GM08714 (cell line): ENCODE results near the gene ANLN.

Experiments used
- H3K4me3 ChIP-seq: fragments of 200-500 bp; sonication (Bioruptor generic); 2 replicates; pipeline ENCODE4 v1.5.1; 2014; ENCODE audit warnings: mild to moderate bottlenecking, low read length, inconsistent platforms
- ZNF274 ChIP-seq: IDR thresholded peaks from 2 replicates; pipeline ENCODE4 v1.6.1; 2012; ENCODE audit warnings: mild to moderate bottlenecking, low read depth, low read length

Gene ANLN, protein sequence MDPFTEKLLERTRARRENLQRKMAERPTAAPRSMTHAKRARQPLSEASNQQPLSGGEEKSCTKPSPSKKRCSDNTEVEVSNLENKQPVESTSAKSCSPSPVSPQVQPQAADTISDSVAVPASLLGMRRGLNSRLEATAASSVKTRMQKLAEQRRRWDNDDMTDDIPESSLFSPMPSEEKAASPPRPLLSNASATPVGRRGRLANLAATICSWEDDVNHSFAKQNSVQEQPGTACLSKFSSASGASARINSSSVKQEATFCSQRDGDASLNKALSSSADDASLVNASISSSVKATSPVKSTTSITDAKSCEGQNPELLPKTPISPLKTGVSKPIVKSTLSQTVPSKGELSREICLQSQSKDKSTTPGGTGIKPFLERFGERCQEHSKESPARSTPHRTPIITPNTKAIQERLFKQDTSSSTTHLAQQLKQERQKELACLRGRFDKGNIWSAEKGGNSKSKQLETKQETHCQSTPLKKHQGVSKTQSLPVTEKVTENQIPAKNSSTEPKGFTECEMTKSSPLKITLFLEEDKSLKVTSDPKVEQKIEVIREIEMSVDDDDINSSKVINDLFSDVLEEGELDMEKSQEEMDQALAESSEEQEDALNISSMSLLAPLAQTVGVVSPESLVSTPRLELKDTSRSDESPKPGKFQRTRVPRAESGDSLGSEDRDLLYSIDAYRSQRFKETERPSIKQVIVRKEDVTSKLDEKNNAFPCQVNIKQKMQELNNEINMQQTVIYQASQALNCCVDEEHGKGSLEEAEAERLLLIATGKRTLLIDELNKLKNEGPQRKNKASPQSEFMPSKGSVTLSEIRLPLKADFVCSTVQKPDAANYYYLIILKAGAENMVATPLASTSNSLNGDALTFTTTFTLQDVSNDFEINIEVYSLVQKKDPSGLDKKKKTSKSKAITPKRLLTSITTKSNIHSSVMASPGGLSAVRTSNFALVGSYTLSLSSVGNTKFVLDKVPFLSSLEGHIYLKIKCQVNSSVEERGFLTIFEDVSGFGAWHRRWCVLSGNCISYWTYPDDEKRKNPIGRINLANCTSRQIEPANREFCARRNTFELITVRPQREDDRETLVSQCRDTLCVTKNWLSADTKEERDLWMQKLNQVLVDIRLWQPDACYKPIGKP

DNA sequence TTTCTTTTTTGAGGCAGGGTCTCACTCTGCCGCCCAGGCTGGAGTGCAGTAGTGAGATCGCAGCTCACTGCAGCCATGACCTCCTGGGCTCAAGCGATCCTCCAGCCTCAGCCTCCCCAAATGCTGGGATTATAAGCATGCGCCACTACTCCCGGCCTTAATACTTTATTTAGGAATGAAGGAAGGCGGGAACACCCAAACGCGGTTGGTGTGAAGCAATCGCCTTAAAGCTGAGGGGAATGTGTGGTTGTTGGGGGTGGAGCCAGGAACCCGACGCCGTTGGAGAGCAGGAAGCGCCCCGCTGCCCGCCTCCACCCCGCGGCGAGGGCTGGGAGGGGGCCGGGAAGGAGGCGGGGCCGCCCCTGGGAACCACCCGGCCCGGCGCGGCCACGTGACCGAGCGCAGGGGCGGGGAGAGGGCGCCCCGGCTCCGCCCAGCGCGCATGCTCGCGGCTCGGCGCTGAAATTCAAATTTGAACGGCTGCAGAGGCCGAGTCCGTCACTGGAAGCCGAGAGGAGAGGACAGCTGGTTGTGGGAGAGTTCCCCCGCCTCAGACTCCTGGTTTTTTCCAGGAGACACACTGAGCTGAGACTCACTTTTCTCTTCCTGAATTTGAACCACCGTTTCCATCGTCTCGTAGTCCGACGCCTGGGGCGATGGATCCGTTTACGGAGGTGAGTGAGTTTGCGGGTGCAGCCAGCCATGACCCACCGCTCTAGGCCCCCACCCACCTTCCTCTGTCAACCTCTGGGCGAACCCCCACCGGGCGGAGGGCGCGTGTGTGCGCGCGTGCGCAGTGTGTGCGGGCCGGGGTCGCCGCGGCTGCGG, at the start of gene ANLN:
Gene ANLN (plus strand): TSS at position 492 of the 828 bp plus-strand sequence. CDS start 165 bp downstream, at position 657.
- no peak for TF ChIP-seq ZNF274
- H3K4me3 ChIP-seq: peak within 1 kb of the TSS; percentile 91

DNA sequence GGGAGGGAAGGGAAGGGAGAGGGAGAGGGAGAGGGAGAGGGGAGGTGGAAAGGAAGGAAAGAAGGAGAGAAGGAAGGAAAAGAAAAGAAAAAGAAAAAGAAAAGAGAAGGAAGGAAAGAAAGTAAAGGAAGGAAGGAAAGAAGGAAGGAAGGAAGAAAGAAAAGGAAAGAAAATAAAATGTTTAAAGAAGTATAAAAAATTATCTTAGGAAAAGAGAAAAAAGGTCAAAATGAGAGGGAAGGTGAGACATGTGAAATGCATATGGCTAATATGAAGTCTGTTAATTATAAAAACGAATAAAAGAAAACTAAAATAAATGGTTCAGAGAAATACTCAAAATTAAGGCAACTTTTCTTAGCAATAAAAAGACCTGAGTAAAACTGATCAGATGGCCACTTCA, 46.1 kb upstream of the ANLN start:
- TF ChIP-seq ZNF274: no peak
- H3K4me3 ChIP-seq: no peak overlapping the region

DNA sequence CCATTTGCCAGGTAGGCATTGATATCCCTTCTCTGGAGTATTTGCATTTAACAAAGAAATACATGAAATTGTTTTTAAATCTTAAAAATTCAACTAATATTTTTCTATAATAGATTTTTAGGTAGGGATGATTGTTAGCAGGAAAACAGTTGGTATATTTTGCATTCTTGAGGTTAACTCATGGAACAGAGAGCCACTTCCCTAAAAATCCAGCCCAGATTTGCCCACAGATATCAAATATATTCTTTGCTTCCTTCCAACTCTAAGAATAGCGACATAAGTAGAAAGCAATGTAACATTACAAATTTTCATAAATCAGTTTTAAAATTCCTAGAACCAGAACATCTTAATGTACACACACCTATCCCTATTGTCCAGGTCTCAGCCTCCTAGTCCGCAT, 45.0 kb upstream of the ANLN start:
- H3K4me3 ChIP-seq: no peak overlapping the region
- TF ChIP-seq ZNF274: no peak

DNA sequence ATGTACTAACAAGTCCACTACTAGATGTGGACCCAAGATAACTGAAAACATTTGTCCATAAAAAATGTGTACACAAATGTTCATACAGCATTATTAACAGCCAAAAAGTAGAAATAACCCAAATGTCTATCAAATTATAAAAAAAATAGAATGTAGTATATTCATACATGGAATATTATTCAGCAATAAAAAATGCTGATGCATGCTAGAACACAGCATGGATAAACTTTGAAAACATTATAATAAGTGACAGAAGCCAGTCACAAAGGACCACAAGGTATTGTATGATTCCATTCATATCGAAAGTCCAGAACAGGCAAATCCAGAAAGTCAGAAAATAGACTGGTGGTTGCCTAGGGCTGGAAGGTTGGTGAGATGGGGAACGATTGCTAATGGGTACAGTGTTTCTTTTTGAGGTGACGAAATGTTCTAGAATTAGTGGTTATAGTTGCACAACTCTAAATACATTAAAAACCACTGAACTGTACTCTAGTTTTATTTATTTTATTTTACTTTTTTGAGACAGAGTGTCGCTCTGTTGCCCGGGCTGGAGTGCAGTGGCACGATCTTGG, 43.3 kb upstream of the ANLN start:
- no peak for TF ChIP-seq ZNF274
- no peak overlapping the region for H3K4me3 ChIP-seq

DNA sequence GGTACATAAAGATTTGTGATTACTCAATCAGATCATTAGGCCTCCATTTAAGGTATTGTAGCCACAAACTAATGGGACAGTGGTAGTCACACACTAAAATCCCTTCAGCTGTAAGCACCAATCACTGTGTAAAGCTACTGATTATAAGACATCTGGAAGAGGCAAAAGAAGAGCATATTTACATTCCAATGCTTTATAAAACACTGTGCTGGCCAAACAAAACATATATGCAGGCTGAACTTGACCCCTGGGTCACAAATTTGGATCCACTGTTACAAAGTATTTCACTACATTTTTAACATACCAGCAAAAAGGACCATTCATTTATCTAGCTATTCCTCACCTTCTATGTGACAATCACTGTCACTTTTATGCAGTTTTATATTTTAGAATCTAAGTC, 41.4 kb upstream of the ANLN start:
- TF ChIP-seq ZNF274: no peak
- no peak overlapping the region for H3K4me3 ChIP-seq

DNA sequence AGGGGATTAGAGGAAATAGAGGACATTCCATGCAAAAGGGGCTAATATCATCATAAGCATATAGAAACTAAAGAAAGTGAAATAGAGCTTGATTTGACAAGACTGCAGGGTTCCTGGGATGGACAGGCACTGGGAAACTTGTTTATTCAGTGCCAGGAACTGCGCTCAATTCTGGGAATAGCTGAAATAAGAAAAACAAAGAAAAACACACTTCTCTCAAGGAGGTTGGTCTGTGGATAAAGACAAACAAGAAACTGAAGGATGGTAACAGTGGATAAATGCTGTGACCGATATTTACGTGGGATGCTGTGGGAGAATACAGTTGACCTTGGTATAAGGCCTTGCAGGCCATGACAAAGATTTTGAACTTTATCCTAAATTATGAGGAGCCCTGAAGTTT, 40.9 kb upstream of the ANLN start:
- no peak for TF ChIP-seq ZNF274
- H3K4me3 ChIP-seq: no peak overlapping the region

DNA sequence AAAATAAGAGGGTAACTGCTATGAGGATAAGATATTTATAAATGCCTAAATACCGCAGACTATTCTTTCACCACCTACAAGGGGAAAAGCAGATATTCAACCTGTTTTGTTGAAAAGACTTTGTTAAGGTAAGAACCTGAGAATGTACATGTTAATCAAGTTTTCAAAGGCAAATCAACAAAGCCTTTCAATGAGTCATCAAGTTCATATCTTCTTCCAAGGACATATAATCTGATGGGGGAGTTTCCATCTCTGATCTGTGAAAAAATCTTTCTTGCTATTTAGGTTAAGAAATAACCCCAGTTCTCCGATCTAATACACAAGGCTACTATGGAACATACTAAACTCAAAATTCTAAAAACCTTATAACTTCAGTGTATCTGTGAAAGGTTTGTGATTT, 40.0 kb upstream of the ANLN start:
- no peak for TF ChIP-seq ZNF274

DNA sequence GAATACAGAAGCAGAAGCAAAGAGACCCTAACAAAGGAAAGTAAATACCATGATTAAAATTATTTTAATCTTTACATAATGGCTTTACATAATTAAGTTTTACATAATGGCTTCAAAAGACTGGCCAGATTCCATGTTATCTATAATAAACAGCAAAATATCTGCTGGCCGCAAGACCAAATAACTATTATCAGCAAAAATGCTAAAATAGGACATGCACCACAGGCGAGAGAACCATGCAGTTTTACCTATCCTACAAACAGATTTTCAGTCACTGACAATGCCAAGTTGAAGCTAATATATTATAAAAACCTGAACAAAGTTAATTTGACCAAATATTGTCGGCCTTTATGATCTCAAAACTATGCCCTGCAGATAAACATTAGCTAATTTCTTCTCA, 34.2 kb upstream of the ANLN start:
- no peak overlapping the region for H3K4me3 ChIP-seq
- TF ChIP-seq ZNF274: no peak

More for the DNA sequence above, 40.0 kb upstream of the ANLN start:
- no peak overlapping the region for H3K4me3 ChIP-seq

DNA sequence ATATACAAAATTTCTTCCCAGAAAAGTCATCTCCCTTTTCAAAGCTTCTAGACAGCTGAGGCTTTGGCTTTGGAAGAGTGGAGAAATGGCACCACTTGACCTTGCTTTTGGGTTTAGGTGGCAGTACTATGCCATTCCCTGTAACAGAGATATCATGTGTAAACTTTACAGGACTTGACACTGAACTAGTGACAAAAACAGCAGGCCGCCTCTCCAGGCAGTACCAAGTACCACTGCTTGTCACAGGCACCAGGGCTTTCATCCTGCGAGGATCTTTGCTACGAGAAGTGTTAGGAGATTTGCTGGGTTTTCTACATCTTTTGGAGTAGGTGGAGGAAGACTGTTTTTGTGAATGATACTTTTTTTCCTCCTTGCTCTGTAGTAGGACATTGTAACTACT, 32.6 kb upstream of the ANLN start:
- no peak for TF ChIP-seq ZNF274
- no peak overlapping the region for H3K4me3 ChIP-seq

DNA sequence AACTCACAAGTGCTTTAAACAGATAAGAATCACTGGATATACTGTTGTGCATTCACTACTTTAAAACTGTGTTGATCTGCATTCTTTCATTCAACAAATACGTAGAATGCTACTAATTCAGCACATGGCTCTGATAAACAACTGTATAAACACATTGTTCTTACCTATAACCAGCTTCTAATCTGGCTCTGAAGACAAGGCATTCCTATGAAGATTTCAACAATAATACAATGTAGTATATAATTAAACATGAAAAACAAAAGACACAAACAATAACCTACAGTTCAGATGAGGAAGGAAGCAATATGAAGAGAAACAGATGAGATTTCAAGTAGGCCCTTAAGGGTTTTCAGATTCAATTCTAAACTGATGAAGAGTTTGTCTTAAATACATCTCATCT, 31.1 kb upstream of the ANLN start:
- no peak for TF ChIP-seq ZNF274

DNA sequence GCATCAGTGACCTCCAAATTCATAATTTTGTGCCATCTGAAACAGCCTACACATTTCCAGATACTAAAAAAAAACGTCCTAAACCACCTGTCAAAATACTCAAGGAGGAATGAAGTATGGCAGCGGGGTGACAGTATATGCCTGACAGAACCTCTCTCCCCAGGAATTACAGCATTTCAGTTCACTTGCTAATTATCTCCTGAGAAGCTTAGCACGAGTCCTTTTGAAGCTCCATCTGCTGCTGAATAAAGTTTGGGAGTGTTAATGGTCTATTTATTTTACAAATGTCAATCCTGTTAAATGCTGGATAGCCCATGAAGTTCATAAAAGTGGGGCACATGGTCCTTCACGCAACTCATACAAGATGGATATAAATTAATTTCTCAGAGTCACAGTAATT, 29.4 kb upstream of the ANLN start:
- TF ChIP-seq ZNF274: no peak
- H3K4me3 ChIP-seq: no peak overlapping the region

More for the DNA sequence above, 31.1 kb upstream of the ANLN start:
- H3K4me3 ChIP-seq: no peak overlapping the region

DNA sequence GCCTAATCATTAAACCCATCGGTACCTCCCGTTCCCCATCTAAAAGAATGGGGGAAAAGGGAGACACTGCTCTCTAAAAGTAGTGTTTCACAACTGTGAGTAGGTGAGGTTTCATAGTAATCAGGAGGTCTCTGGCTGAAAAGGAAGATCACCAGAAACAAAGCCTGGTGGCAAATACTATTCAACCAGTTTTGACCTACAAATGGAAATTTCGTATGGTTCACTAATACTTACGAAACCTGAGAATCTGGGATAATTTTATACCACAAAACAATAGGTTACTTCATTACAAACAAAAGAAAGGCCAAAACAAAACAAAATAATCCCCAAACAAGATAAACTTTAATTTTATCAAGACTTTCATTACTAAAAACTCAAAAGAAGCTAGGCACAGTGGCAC, 28.4 kb upstream of the ANLN start:
- no peak overlapping the region for H3K4me3 ChIP-seq
- no peak for TF ChIP-seq ZNF274

DNA sequence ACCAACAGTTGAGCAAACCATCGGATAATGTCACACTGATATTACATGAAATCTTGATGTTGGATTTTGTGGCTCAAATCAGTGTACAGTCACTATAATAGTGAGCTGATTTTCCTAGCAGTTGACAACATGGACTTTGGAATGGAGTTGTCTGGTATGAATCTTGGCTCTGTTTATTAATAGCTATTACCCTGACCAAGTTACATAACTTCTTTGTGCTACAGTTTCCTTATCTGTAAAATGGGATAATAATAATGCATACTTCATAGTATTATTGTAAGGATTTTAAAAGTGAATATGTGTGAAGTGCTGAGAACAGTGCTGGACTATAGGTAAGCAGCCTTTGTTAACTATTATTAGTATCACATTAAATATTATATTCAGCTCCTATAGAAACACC, 26.1 kb upstream of the ANLN start:
- H3K4me3 ChIP-seq: no peak overlapping the region
- no peak for TF ChIP-seq ZNF274
